Activated naive CD8-positive, alpha-beta T cell treated with anti-CD3 and anti-CD28 coated beads, Interleukin-2, amount 50 U/mL, for 24 hours (primary cell): ENCODE data around the gene SLC25A25.
"Not testable (repeated sequence)": the region's sequence is repeated elsewhere in the genome, so short reads cannot be mapped to it uniquely, and the experiment has no call there.

Source experiments
- ATAC-seq: fragments of 150-1000 bp; cut with Tn5 transposase; one replicate; pipeline ENCODE4 v1.10.0; 2021
- DNase-seq: peaks from one replicate; pipeline ENCODE4 v3.0.0; 2021
- H3K27ac Mint-ChIP-seq: one replicate; pipeline ENCODE4 v1.8.0; 2021; ENCODE audit warnings: mild to moderate bottlenecking, mixed read lengths
- H3K27me3 Mint-ChIP-seq: one replicate; pipeline ENCODE4 v1.8.0; 2021; ENCODE audit warnings: mixed read lengths
- H3K36me3 Mint-ChIP-seq: one replicate; pipeline ENCODE4 v1.8.0; 2021; ENCODE audit warnings: low read depth, mixed read lengths
- H3K4me1 Mint-ChIP-seq: one replicate; pipeline ENCODE4 v1.8.0; 2021; ENCODE audit warnings: mixed read lengths
- H3K4me3 Mint-ChIP-seq: one replicate; pipeline ENCODE4 v1.8.0; 2021; ENCODE audit warnings: mild to moderate bottlenecking, moderate library complexity, mixed read lengths
- H3K9me3 Mint-ChIP-seq: one replicate; pipeline ENCODE4 v1.8.0; 2021; ENCODE audit warnings: mixed read lengths

SLC25A25 gene

GRCh38 chr9:128059365-128059983, 8.6 kb upstream of the SLC25A25 start:
- H3K9me3 Mint-ChIP-seq: no peaks in the 10 kb centered on the region
- H3K27ac Mint-ChIP-seq: no peak overlapping the region
- no peak for ATAC-seq
- DNase-seq: no peak
- peaks cover 4% of the 10 kb centered on the region for H3K36me3 Mint-ChIP-seq
- no peaks in the 10 kb centered on the region for H3K27me3 Mint-ChIP-seq
- H3K4me1 Mint-ChIP-seq: peaks cover 32% of the 10 kb centered on the region
- no peak overlapping the region for H3K4me3 Mint-ChIP-seq

GRCh38 chr9:128061275-128061960, 6.6 kb upstream of the SLC25A25 start:
- H3K36me3 Mint-ChIP-seq: peaks cover 4% of the 10 kb centered on the region
- DNase-seq (peak; percentile 18), ATAC-seq (peak; percentile 63)
- H3K27me3 Mint-ChIP-seq: no peaks in the 10 kb centered on the region
- H3K9me3 Mint-ChIP-seq: no peaks in the 10 kb centered on the region
- H3K27ac Mint-ChIP-seq: peak overlapping the region; percentile 38
- peaks cover 48% of the 10 kb centered on the region for H3K4me1 Mint-ChIP-seq
- H3K4me3 Mint-ChIP-seq: peak overlapping the region; percentile 47

- H3K4me3 Mint-ChIP-seq: no peak overlapping the region
- no peak for DNase-seq
- H3K9me3 Mint-ChIP-seq: no peaks in the 10 kb centered on the region
- ATAC-seq: no peak
- H3K4me1 Mint-ChIP-seq: peaks cover 49% of the 10 kb centered on the region
- no peaks in the 10 kb centered on the region for H3K27me3 Mint-ChIP-seq
- H3K36me3 Mint-ChIP-seq: peaks cover 4% of the 10 kb centered on the region
- H3K27ac Mint-ChIP-seq: peak overlapping the region; percentile 38
Observed at GRCh38 chr9:128062279-128062678, 5.8 kb upstream of the SLC25A25 start.

GRCh38 chr9:128062846-128063831, 4.9 kb upstream of the SLC25A25 start:
- Mint-ChIP-seq H3K27me3 (no peaks in the 10 kb centered on the region), H3K9me3 (no peaks in the 10 kb centered on the region), H3K27ac (no peak overlapping the region), H3K4me3 (no peak overlapping the region), H3K36me3 (peaks cover 4% of the 10 kb centered on the region), H3K4me1 (peaks cover 49% of the 10 kb centered on the region)
- ATAC-seq (no peak), DNase-seq (no peak)

- peaks cover 7% of the 10 kb centered on the region for H3K36me3 Mint-ChIP-seq
- H3K9me3 Mint-ChIP-seq: no peaks in the 10 kb centered on the region
- no peaks in the 10 kb centered on the region for H3K27me3 Mint-ChIP-seq
- ATAC-seq: no peak
- peaks cover 65% of the 10 kb centered on the region for H3K4me1 Mint-ChIP-seq
- DNase-seq: no peak
- H3K27ac Mint-ChIP-seq: peak overlapping the region; percentile 85
- H3K4me3 Mint-ChIP-seq: no peak overlapping the region
Observed at GRCh38 chr9:128065907-128066712, 1.9 kb upstream of the SLC25A25 start.

GRCh38 chr9:128066713-128067644, 1.1 kb upstream of the SLC25A25 start, which contains the start of gene NAIF1:
Gene NAIF1 (minus strand): TSS chr9:128067320. CDS start chr9:128067101, 219 bp downstream.
- Mint-ChIP-seq H3K27me3 (no peaks in the 10 kb centered on the region), H3K36me3 (peaks cover 7% of the 10 kb centered on the region), H3K27ac (peak within 1 kb of the TSS; percentile 85), H3K4me3 (peak within 1 kb of the TSS; percentile 90), H3K9me3 (no peaks in the 10 kb centered on the region), H3K4me1 (peaks cover 62% of the 10 kb centered on the region)
- peak; percentile 95 for DNase-seq
- peak; percentile 81 for ATAC-seq

GRCh38 chr9:128068386-128069205, 564 bp downstream of the SLC25A25 start:
- ATAC-seq (peak; percentile 2), DNase-seq (peak; percentile 59)
- H3K9me3 Mint-ChIP-seq: no peaks in the 10 kb centered on the region
- H3K36me3 Mint-ChIP-seq: peaks cover 7% of the 10 kb centered on the region
- H3K27me3 Mint-ChIP-seq: no peaks in the 10 kb centered on the region
- peaks cover 63% of the 10 kb centered on the region for H3K4me1 Mint-ChIP-seq
- H3K4me3 Mint-ChIP-seq: peak overlapping the region; percentile 90
- H3K27ac Mint-ChIP-seq: peak overlapping the region; percentile 77

- Mint-ChIP-seq H3K4me3 (peak overlapping the region; percentile 90), H3K36me3 (peaks cover 5% of the 10 kb centered on the region), H3K27me3 (no peaks in the 10 kb centered on the region), H3K9me3 (no peaks in the 10 kb centered on the region), H3K4me1 (peaks cover 56% of the 10 kb centered on the region), H3K27ac (peak overlapping the region; percentile 85)
- DNase-seq (no peak), ATAC-seq (no peak)
Observed at GRCh38 chr9:128070874-128071273, 2.8 kb downstream of the SLC25A25 start.

GRCh38 chr9:128071475-128071874, 3.4 kb downstream of the SLC25A25 start:
- H3K27me3 Mint-ChIP-seq, DNase-seq, H3K9me3 Mint-ChIP-seq, H3K36me3 Mint-ChIP-seq, ATAC-seq: not testable (repeated sequence)
- Mint-ChIP-seq H3K27ac (peak overlapping the region; percentile 85), H3K4me1 (peaks cover 50% of the 10 kb centered on the region), H3K4me3 (peak overlapping the region; percentile 90)

- no peaks in the 10 kb centered on the region for H3K9me3 Mint-ChIP-seq
Observed at GRCh38 chr9:128072144-128073021, 4.4 kb downstream of the SLC25A25 start.

GRCh38 chr9:128073253-128073886, 5.3 kb downstream of the SLC25A25 start:
- Mint-ChIP-seq H3K4me1 (peaks cover 65% of the 10 kb centered on the region), H3K36me3 (peaks cover 5% of the 10 kb centered on the region), H3K27ac (peak overlapping the region; percentile 85), H3K4me3 (no peak overlapping the region), H3K27me3 (no peaks in the 10 kb centered on the region), H3K9me3 (no peaks in the 10 kb centered on the region)
- no peak for DNase-seq
- ATAC-seq: no peak

More at GRCh38 chr9:128072144-128073021, 4.4 kb downstream of the SLC25A25 start:
- Mint-ChIP-seq H3K27me3 (no peaks in the 10 kb centered on the region), H3K4me1 (peaks cover 55% of the 10 kb centered on the region), H3K27ac (peak overlapping the region; percentile 85), H3K36me3 (peaks cover 5% of the 10 kb centered on the region), H3K4me3 (peak overlapping the region; percentile 70)
- no peak for ATAC-seq
- peak; percentile 72 for DNase-seq
